Neuron (in vitro differentiated cells): ENCODE measurements around the gene XYLT1.

ENCODE experiments used
- H2AFZ ChIP-seq: one replicate; pipeline ENCODE4 v1.6.1; 2013; ENCODE audit warnings: low read depth, mild to moderate bottlenecking, inconsistent platforms, low read length, moderate library complexity
- H3K27me3 ChIP-seq: one replicate; pipeline ENCODE4 v1.6.1; 2013; ENCODE audit warnings: low read length; ENCODE audit not compliant: insufficient read depth
- H3K36me3 ChIP-seq: one replicate; pipeline ENCODE4 v1.6.1; 2013; ENCODE audit warnings: low read length; ENCODE audit not compliant: insufficient read depth
- H3K4me1 ChIP-seq: one replicate; pipeline ENCODE4 v1.6.1; 2013; ENCODE audit warnings: low read length; ENCODE audit not compliant: insufficient read depth
- H3K4me3 ChIP-seq: 2 replicates; pipeline ENCODE4 v1.5.1; 2013; ENCODE audit warnings: mild to moderate bottlenecking, low read length, moderate library complexity
- H3K9me3 ChIP-seq: one replicate; pipeline ENCODE4 v1.6.1; 2013; ENCODE audit warnings: low read length

XYLT1 gene

DNA sequence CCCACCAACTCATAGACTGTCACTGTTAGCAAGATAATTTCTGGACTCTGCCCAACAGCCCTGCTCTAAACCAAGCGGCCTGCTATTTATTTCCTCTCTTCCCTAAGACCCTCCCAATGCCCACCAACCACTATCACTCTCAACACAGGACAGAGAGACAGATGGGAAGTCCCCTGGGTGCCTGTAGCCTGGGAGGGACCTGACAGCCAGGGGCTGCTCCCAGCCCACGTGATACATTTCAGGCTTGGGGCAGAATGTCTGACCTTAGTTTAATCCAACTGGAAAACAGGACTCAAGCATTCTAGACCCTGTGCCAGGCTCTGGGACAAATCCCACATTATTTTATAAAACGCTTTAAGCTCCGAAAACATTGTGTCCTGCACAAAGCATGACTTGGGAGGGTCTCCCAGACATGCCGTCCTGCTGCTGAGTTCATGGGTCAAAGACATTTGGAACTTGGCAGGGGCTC is 23.6 kb downstream of the XYLT1 start:
- H3K9me3 ChIP-seq, result no peaks in the 10 kb centered on the region
- H3K36me3 ChIP-seq, result no peaks in the 10 kb centered on the region
- no peak overlapping the region for H2AFZ ChIP-seq
- no peaks in the 10 kb centered on the region for H3K27me3 ChIP-seq
- no peak overlapping the region for H3K4me3 ChIP-seq
- H3K4me1 ChIP-seq, result no peaks in the 10 kb centered on the region

DNA sequence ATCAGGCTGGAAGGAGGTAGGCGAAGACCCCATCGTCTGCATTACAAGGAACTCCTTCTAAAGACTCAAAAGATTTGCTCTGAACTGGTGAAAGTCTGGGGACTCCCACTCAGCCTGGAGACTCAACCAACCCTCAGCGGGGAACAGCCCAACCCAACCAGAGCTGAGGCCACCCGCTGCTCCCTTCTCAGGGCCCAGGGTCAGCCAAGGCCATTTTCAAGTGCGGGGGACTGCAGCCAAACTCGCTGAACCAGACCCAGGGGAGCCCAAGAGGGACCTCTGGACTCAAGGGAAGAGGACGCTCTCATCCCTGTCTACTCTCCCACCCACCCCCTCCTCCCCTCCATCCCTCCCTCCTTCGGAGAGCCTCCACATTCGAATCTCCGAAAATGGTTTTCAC is 24.1 kb downstream of the XYLT1 start:
- no peak overlapping the region for H3K4me3 ChIP-seq
- no peaks in the 10 kb centered on the region for H3K36me3 ChIP-seq
- no peak overlapping the region for H2AFZ ChIP-seq
- no peaks in the 10 kb centered on the region for H3K9me3 ChIP-seq
- H3K4me1 ChIP-seq, result no peaks in the 10 kb centered on the region
- H3K27me3 ChIP-seq, result no peaks in the 10 kb centered on the region

GRCh38 chr16:17445421-17445820 is 25.3 kb downstream of the XYLT1 start:
- Histone ChIP-seq H3K9me3 (no peaks in the 10 kb centered on the region), H2AFZ (no peak overlapping the region), H3K4me1 (no peaks in the 10 kb centered on the region)

DNA sequence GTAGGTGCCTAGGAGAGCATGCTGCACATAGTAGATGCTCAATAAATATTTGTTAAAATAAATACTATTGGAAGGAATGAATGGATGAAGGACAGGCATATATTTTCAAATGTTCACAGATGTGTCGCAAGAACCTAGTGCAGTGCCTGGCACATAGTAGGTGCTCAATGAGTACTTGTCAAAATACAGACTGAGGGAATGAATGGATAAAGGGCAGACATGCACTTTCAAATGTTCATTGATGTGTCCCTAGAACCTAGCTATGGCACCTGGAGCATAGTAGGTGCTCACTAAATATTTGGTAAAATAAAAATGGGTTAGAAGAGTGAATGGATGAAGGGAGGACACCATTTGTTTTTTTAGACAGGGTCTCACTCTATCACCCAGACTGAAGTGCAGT is 26.1 kb downstream of the XYLT1 start:
- Histone ChIP-seq H3K9me3 (no peaks in the 10 kb centered on the region), H2AFZ (no peak overlapping the region), H3K36me3 (no peaks in the 10 kb centered on the region), H3K4me3 (no peak overlapping the region), H3K27me3 (no peaks in the 10 kb centered on the region), H3K4me1 (no peaks in the 10 kb centered on the region)

More at GRCh38 chr16:17445421-17445820, 25.3 kb downstream of the XYLT1 start:
- Histone ChIP-seq H3K27me3 (no peaks in the 10 kb centered on the region), H3K36me3 (no peaks in the 10 kb centered on the region), H3K4me3 (no peak overlapping the region)

- H3K27me3 ChIP-seq, result no peaks in the 10 kb centered on the region
- no peaks in the 10 kb centered on the region for H3K9me3 ChIP-seq
- H2AFZ ChIP-seq, result no peak overlapping the region
- H3K36me3 ChIP-seq, result no peaks in the 10 kb centered on the region
- H3K4me3 ChIP-seq, result no peak overlapping the region
- H3K4me1 ChIP-seq, result no peaks in the 10 kb centered on the region
These were observed 30.6 kb downstream of the XYLT1 start for GRCh38 chr16:17440131-17440530.

DNA sequence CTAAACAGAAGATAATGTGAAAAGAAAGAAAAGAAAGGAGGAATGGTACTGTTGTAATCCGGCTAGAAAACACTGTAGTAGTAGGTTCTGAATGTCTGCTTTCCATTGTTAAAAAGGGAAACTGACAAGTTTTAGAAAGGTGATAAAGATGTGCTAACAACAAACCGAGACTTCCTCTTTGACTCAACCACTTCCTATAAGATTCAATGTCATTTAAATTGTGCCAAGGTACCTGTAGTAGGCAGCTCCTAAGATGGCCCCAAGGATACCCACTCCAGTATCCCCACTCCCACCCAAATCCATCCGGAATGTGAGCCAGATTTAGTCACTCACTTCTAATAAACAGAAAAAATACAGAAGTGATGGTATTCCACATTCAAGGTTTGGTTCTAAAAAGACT is 31.2 kb downstream of the XYLT1 start:
- H2AFZ ChIP-seq, result no peak overlapping the region
- H3K27me3 ChIP-seq, result no peaks in the 10 kb centered on the region
- no peaks in the 10 kb centered on the region for H3K4me1 ChIP-seq
- no peak overlapping the region for H3K4me3 ChIP-seq
- no peaks in the 10 kb centered on the region for H3K9me3 ChIP-seq
- H3K36me3 ChIP-seq, result no peaks in the 10 kb centered on the region

GRCh38 chr16:17437981-17438380 is 32.8 kb downstream of the XYLT1 start:
- Histone ChIP-seq H3K36me3 (no peaks in the 10 kb centered on the region), H3K4me3 (no peak overlapping the region), H3K4me1 (no peaks in the 10 kb centered on the region), H3K9me3 (peaks cover 2% of the 10 kb centered on the region), H2AFZ (no peak overlapping the region), H3K27me3 (no peaks in the 10 kb centered on the region)

DNA sequence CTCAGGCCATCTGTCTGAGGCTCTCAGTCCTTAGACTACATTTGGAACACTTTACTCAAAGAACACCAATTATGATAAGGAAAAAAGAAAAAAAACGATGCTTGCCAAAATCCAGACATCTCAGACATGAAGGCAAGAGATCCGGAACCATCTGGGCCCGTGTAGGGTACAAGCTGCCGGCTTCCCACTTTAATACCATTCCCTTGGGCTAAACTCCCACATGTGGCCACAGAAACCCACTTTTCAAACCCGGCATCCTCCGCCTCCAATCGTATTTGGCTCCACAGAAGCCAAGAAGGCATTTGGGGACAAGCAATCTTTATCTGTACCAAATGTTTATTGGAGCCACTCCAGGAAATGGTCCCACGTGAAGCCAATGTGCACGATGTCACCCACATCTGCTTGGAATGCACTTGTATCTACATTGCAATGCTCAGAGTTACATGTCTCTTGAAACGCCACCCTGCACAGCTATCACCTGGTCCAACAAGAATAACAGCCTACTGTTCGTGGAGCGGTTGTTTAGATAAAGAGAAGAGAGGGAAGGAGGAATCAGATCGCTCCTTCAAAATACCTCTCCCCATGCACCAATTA is 33.5 kb downstream of the XYLT1 start:
- Histone ChIP-seq H3K4me1 (no peaks in the 10 kb centered on the region), H3K27me3 (no peaks in the 10 kb centered on the region), H3K4me3 (no peak overlapping the region), H3K36me3 (no peaks in the 10 kb centered on the region), H2AFZ (no peak overlapping the region), H3K9me3 (peaks cover 2% of the 10 kb centered on the region)

GRCh38 chr16:17435318-17435717 is 35.4 kb downstream of the XYLT1 start:
- H3K9me3 ChIP-seq, result peaks cover 2% of the 10 kb centered on the region
- H2AFZ ChIP-seq, result no peak overlapping the region
- H3K27me3 ChIP-seq, result no peaks in the 10 kb centered on the region
- H3K4me3 ChIP-seq, result no peak overlapping the region
- H3K4me1 ChIP-seq, result no peaks in the 10 kb centered on the region
- H3K36me3 ChIP-seq, result no peaks in the 10 kb centered on the region

GRCh38 chr16:17433577-17434451 is 36.9 kb downstream of the XYLT1 start:
- peaks cover 2% of the 10 kb centered on the region for H3K9me3 ChIP-seq
- H3K27me3 ChIP-seq, result no peaks in the 10 kb centered on the region
- no peaks in the 10 kb centered on the region for H3K36me3 ChIP-seq
- no peak overlapping the region for H3K4me3 ChIP-seq
- H3K4me1 ChIP-seq, result no peaks in the 10 kb centered on the region
- H2AFZ ChIP-seq, result no peak overlapping the region

GRCh38 chr16:17432901-17433576 is 37.7 kb downstream of the XYLT1 start:
- H3K4me1 ChIP-seq, result no peaks in the 10 kb centered on the region
- H2AFZ ChIP-seq, result no peak overlapping the region
- no peaks in the 10 kb centered on the region for H3K27me3 ChIP-seq
- H3K4me3 ChIP-seq, result no peak overlapping the region
- peaks cover 2% of the 10 kb centered on the region for H3K9me3 ChIP-seq
- H3K36me3 ChIP-seq, result no peaks in the 10 kb centered on the region

DNA sequence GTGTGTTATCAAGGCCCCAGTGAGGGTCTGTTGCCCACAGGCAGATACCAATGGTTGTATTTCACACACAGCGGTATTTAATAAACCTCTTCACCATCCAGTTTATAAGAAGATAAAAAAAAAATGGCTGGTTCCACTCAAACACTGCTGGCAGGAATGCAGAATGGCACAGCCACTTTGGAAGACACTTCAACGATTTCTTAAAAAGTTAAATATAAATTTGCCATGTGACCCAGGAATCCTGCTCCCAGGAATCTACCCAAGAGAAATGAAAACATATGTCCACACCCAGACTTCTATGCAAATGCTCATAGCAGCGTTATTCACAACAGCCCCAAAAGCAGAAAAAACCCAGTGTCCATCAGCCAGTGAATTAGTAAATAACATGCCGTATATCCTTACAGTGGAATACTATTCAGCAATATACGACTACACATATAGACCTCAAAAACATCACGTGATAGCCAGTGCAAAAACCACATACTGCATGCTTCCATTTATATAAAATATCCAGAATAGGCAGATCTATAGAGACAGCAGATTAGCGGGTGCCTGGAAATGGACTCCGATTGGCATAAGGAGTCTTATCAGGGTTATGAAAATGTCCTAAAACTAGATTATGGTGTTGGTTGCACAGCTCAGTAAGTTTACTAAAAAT is 38.7 kb downstream of the XYLT1 start:
- Histone ChIP-seq H3K4me3 (no peak overlapping the region), H3K27me3 (no peaks in the 10 kb centered on the region), H3K36me3 (no peaks in the 10 kb centered on the region), H2AFZ (no peak overlapping the region), H3K9me3 (peaks cover 2% of the 10 kb centered on the region), H3K4me1 (no peaks in the 10 kb centered on the region)

DNA sequence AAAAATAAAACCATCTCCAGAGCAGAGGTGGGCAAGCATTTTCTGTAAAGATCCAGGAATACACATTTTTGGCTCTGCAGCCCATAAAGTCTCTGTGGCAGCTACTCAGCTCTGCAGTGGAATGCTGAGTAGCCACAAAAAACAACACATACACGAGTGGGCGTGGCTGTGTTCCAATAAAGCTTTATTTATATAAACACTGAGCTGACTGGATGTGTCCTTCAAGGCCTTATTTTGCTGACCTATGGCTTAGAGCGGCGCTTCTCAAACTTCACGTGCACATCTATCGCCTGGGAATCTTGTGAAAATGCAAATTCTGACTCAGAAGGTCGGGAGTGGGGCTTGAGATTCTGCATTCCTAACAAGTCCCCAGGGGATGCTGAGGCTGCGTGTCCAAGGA is 39.7 kb downstream of the XYLT1 start:
- peaks cover 2% of the 10 kb centered on the region for H3K9me3 ChIP-seq

More for the DNA sequence above, 39.7 kb downstream of the XYLT1 start:
- Histone ChIP-seq H3K27me3 (no peaks in the 10 kb centered on the region), H3K4me3 (no peak overlapping the region), H2AFZ (no peak overlapping the region), H3K4me1 (no peaks in the 10 kb centered on the region), H3K36me3 (no peaks in the 10 kb centered on the region)
